ENCODE measurements around the gene RPS6KA3. TPM values are rescaled to one million over a fixed set of nuclear protein-coding genes. Genes with fewer than 3 reads are reported as not detected.

The RPS6KA3 gene
- total RNA-seq, 1 donor from 2014 or later = 64.5 TPM

DNA sequence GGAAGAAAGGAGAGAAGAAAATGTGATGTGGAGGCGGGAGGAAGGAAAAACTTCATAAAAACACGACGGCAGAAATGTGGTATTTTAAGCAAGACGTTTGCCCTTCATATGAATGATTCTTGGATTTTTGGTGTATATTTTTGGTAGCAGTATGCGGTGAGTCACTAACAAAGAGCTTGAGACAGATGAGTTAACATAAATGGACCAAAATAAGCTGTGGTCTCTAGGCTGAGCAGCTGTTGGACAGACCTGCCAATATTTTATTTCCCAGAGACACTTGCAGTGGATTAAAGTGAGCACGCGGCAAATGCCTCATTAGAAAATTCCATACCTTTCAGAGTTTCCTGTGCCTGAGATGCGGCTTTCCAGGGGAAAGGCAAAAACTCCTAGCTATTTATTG lies 43.1 kb upstream of the RPS6KA3 start:
- no peak overlapping the region for H3K4me3 ChIP-seq
- no peak for ATAC-seq
- no peaks in the 10 kb centered on the region for H3K36me3 ChIP-seq
- no peak for DNase-seq
- TF ChIP-seq, protein P1, sequence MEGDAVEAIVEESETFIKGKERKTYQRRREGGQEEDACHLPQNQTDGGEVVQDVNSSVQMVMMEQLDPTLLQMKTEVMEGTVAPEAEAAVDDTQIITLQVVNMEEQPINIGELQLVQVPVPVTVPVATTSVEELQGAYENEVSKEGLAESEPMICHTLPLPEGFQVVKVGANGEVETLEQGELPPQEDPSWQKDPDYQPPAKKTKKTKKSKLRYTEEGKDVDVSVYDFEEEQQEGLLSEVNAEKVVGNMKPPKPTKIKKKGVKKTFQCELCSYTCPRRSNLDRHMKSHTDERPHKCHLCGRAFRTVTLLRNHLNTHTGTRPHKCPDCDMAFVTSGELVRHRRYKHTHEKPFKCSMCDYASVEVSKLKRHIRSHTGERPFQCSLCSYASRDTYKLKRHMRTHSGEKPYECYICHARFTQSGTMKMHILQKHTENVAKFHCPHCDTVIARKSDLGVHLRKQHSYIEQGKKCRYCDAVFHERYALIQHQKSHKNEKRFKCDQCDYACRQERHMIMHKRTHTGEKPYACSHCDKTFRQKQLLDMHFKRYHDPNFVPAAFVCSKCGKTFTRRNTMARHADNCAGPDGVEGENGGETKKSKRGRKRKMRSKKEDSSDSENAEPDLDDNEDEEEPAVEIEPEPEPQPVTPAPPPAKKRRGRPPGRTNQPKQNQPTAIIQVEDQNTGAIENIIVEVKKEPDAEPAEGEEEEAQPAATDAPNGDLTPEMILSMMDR (IDR thresholded peaks at IDR 0.05) = no peak
- H3K27ac ChIP-seq = no peak overlapping the region
- no peaks in the 10 kb centered on the region for H3K4me1 ChIP-seq
- intact Hi-C loops (cut with DNase I) = no loop called here
- no peaks in the 10 kb centered on the region for H3K9me3 ChIP-seq
- H3K27me3 ChIP-seq (ENCODE audit: low read depth) = no peaks in the 10 kb centered on the region

DNA sequence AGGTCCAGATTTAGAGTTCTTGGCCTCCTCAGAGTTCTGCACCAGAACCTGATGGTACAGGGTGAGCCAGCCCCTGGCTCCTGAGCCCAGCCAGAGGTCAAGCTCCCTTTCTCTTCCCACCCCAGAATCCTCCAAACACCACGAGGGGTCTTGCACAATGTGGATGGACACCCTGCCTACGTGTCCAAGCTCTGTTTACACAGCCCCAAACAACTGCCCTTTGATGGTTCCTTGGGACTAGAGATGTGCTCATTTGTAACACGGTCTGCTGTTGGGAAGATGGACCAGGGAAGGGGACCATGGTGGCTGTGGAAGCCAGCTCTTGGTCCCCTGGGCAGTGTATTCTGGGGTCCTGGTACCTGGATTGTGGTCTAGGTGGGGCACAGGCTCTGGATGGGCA lies 40.0 kb upstream of the RPS6KA3 start:
- H3K4me3 ChIP-seq = no peak overlapping the region
- DNase-seq (no peak), ATAC-seq (no peak)
- no peaks in the 10 kb centered on the region for H3K4me1 ChIP-seq
- TF ChIP-seq, protein P1 (IDR thresholded peaks at IDR 0.05) = no peak
- intact Hi-C loops (cut with DNase I) = no loop called here
- H3K9me3 ChIP-seq = no peaks in the 10 kb centered on the region
- H3K27me3 ChIP-seq (ENCODE audit: low read depth) = no peaks in the 10 kb centered on the region
- H3K27ac ChIP-seq = no peak overlapping the region
- H3K36me3 ChIP-seq = no peaks in the 10 kb centered on the region

DNA sequence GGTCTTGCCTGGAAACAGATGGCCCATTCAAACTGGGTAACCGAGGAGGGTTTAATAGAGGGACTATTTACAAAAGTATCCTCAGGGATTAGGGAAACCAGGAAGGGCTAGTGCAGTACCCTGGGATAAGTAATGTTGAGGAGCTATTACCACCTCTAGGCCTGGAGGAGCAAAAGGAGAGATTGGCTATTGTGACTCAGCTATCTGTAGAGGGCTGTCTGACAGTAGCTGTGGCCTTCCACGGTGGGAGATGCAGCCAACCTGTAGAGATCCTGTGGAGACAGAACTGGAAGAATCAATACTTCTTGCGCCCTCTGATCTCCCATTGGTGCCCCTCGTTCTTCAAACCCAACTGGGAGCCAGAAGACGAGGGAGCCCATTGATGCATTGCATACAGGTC lies 34.1 kb upstream of the RPS6KA3 start:
- DNase-seq (no peak), ATAC-seq (no peak)
- no peaks in the 10 kb centered on the region for H3K9me3 ChIP-seq
- H3K4me3 ChIP-seq = no peak overlapping the region
- TF ChIP-seq, protein P1 (IDR thresholded peaks at IDR 0.05) = no peak
- H3K36me3 ChIP-seq = no peaks in the 10 kb centered on the region
- H3K4me1 ChIP-seq = no peaks in the 10 kb centered on the region
- intact Hi-C loops (cut with DNase I) = no loop called here
- no peak overlapping the region for H3K27ac ChIP-seq
- H3K27me3 ChIP-seq (ENCODE audit: low read depth) = no peaks in the 10 kb centered on the region

DNA sequence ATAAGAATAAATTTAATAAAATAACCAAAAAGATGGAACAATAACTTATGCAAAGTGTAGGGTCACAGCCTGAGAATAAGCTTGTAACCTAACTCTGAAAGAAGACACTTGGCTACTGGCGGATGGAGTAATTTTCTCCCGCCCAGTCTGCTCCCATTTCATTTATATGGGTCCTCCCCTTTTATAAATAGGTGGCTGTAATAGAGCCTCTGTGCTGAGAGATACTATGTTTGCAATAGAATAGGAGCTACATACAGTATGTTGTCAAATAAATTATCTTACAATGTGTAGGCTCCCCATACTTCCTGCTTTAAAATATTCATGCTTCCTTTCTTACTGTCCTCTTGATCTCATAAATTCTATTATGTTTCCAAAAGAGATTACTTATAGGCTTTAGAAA lies 28.2 kb upstream of the RPS6KA3 start:
- no peak for ATAC-seq
- H3K27me3 ChIP-seq (ENCODE audit: low read depth) = no peaks in the 10 kb centered on the region
- H3K4me3 ChIP-seq = no peak overlapping the region
- H3K27ac ChIP-seq = no peak overlapping the region
- no peaks in the 10 kb centered on the region for H3K9me3 ChIP-seq
- TF ChIP-seq, protein P1 (IDR thresholded peaks at IDR 0.05) = no peak
- H3K36me3 ChIP-seq = no peaks in the 10 kb centered on the region
- H3K4me1 ChIP-seq = no peaks in the 10 kb centered on the region
- DNase-seq = no peak
- intact Hi-C loops (cut with DNase I) = no loop called here

DNA sequence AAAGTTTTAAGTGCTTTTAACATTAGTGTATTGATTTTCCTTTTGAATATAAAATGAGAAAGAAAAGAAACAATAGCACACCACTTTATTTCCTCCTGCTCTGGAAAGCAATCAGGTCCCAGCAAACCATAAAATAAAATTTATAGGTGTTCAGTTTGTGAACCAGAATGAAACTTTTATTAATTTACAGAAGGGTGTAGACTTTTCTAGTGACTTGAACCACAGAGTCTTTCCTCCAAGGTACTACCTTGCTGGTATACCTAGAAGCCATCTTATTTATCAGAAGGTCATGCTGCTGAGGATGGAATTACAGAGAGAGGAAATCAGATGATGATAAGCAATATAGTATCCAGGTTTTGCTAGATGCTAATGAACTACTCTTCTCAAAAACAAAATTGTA lies 27.6 kb upstream of the RPS6KA3 start:
- Histone ChIP-seq H3K36me3 (no peaks in the 10 kb centered on the region), H3K4me3 (no peak overlapping the region), H3K4me1 (no peaks in the 10 kb centered on the region), H3K27ac (no peak overlapping the region), H3K9me3 (no peaks in the 10 kb centered on the region), H3K27me3 (ENCODE audit: low read depth) (no peaks in the 10 kb centered on the region)
- ATAC-seq = no peak
- intact Hi-C loops (cut with DNase I) = no loop called here
- TF ChIP-seq, protein P1 (IDR thresholded peaks at IDR 0.05) = no peak
- DNase-seq = no peak

DNA sequence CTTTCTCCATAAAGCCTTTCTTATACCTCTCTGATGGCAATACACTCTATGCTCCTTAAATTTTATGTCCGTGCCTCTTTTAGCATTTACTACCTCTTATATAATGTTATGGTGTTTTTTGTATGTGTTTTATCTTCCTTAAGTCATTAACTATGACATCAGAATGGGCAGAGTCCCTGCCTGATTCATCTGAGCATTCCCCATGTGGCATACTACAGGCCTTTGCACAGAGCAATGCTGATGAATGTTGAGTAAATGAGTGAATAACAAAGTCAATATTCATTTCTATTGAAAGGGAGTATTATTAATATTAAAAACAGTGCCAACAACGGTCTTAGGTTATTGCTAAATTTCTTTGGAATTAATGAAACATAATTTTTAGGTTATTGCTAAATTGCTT lies 18.8 kb upstream of the RPS6KA3 start:
- intact Hi-C loops (cut with DNase I) = no loop called here
- TF ChIP-seq, protein P1 (IDR thresholded peaks at IDR 0.05) = no peak
- H3K9me3 ChIP-seq = no peaks in the 10 kb centered on the region
- no peaks in the 10 kb centered on the region for H3K4me1 ChIP-seq
- H3K27ac ChIP-seq = no peak overlapping the region
- no peaks in the 10 kb centered on the region for H3K27me3 ChIP-seq (ENCODE audit: low read depth)
- DNase-seq = no peak
- no peaks in the 10 kb centered on the region for H3K36me3 ChIP-seq
- H3K4me3 ChIP-seq = no peak overlapping the region
- ATAC-seq = no peak

Measured in lower lobe of right lung (tissue), 2 donors.